ENCODE measurements around the gene XPR1. TPM values are rescaled to one million over a fixed set of nuclear protein-coding genes. Genes with fewer than 3 reads are reported as not detected.

XPR1 gene
- total RNA-seq, 1 experiment from 2014 or later = 36.1 TPM

DNA sequence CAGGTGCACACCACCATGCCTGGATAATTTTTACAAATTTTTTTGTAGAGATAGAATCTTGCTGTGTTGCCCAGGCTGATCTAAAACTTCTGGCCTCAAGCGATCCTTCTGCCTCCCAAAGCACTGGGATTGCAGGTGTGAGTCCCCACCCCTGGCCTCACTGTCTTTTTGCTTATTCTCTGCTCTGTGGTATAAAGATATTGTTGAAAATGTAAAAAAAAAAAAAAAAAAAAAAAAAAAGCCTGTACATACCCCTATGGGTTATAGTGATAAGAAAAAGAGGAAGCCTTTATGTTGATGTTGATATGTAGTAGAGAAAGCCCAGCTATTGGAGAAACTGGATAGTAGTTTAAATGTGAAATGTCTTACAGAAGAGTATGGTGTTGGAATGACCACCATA is 125.8 kb downstream of the XPR1 start:
- BruUV-seq (replicated peaks) = no TSS peak
- ChIA-PET CTCF (no interaction called here), POLR2A (no interaction called here)
- in situ Hi-C loops (cut with HindIII; ENCODE audit: low pct_unique_long_range_greater_than_20kb, low sequenced_read_pairs) = no loop called here
- no peak overlapping the region for H3K27ac ChIP-seq (ENCODE audit: low read length)
- ATAC-seq (no peak), DNase-seq (ENCODE audit: low read depth, low spot score) (no peak)
- no peaks in the 10 kb centered on the region for H3K4me1 ChIP-seq (ENCODE audit: control insufficient read depth, insufficient read depth, low read length)
- no peaks in the 10 kb centered on the region for H3K9me3 ChIP-seq (ENCODE audit: control insufficient read depth, insufficient read depth, low read depth, low read length)
- intact Hi-C loops (cut with micrococcal nuclease; ENCODE audit: unreplicated experiment) = no loop called here
- no peaks in the 10 kb centered on the region; the same call in 1 of the 2 replicates for H3K36me3 ChIP-seq (ENCODE audit: control insufficient read depth, insufficient read depth, low read length)
- no peaks in the 10 kb centered on the region for H3K27me3 ChIP-seq (ENCODE audit: control insufficient read depth, insufficient read depth, low read length)
- no peak overlapping the region for H3K4me3 ChIP-seq (ENCODE audit: low read depth in 2 of 2, low read length in 2 of 2)
- TF ChIP-seq, protein P1, sequence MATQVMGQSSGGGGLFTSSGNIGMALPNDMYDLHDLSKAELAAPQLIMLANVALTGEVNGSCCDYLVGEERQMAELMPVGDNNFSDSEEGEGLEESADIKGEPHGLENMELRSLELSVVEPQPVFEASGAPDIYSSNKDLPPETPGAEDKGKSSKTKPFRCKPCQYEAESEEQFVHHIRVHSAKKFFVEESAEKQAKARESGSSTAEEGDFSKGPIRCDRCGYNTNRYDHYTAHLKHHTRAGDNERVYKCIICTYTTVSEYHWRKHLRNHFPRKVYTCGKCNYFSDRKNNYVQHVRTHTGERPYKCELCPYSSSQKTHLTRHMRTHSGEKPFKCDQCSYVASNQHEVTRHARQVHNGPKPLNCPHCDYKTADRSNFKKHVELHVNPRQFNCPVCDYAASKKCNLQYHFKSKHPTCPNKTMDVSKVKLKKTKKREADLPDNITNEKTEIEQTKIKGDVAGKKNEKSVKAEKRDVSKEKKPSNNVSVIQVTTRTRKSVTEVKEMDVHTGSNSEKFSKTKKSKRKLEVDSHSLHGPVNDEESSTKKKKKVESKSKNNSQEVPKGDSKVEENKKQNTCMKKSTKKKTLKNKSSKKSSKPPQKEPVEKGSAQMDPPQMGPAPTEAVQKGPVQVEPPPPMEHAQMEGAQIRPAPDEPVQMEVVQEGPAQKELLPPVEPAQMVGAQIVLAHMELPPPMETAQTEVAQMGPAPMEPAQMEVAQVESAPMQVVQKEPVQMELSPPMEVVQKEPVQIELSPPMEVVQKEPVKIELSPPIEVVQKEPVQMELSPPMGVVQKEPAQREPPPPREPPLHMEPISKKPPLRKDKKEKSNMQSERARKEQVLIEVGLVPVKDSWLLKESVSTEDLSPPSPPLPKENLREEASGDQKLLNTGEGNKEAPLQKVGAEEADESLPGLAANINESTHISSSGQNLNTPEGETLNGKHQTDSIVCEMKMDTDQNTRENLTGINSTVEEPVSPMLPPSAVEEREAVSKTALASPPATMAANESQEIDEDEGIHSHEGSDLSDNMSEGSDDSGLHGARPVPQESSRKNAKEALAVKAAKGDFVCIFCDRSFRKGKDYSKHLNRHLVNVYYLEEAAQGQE (IDR thresholded peaks at IDR 0.05; ENCODE audit: insufficient read depth in 1 of 2, low read depth in 2 of 2, low read length in 1 of 2) = no peak
- TF ChIP-seq SIN3A (IDR thresholded peaks at IDR 0.05; ENCODE audit: borderline replicate concordance, insufficient read depth, low read depth, low read length) = no peak
- TF ChIP-seq POLR2AphosphoS5 (IDR thresholded peaks at IDR 0.05; ENCODE audit: low read depth, low read length) = no peak
- TF ChIP-seq, protein P2, sequence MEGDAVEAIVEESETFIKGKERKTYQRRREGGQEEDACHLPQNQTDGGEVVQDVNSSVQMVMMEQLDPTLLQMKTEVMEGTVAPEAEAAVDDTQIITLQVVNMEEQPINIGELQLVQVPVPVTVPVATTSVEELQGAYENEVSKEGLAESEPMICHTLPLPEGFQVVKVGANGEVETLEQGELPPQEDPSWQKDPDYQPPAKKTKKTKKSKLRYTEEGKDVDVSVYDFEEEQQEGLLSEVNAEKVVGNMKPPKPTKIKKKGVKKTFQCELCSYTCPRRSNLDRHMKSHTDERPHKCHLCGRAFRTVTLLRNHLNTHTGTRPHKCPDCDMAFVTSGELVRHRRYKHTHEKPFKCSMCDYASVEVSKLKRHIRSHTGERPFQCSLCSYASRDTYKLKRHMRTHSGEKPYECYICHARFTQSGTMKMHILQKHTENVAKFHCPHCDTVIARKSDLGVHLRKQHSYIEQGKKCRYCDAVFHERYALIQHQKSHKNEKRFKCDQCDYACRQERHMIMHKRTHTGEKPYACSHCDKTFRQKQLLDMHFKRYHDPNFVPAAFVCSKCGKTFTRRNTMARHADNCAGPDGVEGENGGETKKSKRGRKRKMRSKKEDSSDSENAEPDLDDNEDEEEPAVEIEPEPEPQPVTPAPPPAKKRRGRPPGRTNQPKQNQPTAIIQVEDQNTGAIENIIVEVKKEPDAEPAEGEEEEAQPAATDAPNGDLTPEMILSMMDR (IDR thresholded peaks at IDR 0.05) = no peak
- TF ChIP-seq TCF7L2 (IDR thresholded peaks at IDR 0.05; ENCODE audit: low read depth, low read length) = no peak

DNA sequence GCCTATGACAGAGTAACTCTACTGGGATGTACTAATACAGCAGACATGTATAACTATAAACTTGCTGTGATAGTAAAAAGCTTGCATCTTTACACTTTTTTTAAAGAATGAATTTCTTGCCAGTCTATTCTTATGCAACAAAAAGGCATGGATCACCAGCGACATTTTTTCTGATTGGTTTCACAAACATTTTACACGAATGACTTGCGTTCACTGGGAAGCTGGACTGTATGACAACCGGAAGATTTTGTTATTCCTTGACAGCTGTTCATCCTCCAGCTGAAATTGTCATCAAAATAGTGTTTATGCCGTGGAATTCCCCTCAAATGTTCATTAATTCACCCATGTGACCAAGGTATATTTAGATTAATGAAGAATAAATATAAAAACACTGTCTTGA is 131.0 kb downstream of the XPR1 start:
- DNase-seq (ENCODE audit: low read depth, low spot score) = no peak
- H3K27ac ChIP-seq (ENCODE audit: low read length) = no peak overlapping the region
- no peaks in the 10 kb centered on the region for H3K27me3 ChIP-seq (ENCODE audit: control insufficient read depth, insufficient read depth, low read length)
- no peaks in the 10 kb centered on the region for H3K36me3 ChIP-seq (ENCODE audit: control insufficient read depth, insufficient read depth, low read length)
- in situ Hi-C loops (cut with HindIII; ENCODE audit: low pct_unique_long_range_greater_than_20kb, low sequenced_read_pairs) (no loop called here), intact Hi-C loops (cut with micrococcal nuclease; ENCODE audit: unreplicated experiment) (no loop called here)
- no peak overlapping the region for H3K4me3 ChIP-seq (ENCODE audit: low read depth in 2 of 2, low read length in 2 of 2)
- no peaks in the 10 kb centered on the region for H3K4me1 ChIP-seq (ENCODE audit: control insufficient read depth, insufficient read depth, low read length)
- ChIA-PET POLR2A (no interaction called here), CTCF (no interaction called here)
- no peak for ATAC-seq
- TF ChIP-seq TCF7L2 (IDR thresholded peaks at IDR 0.05; ENCODE audit: low read depth, low read length) (no peak), SIN3A (IDR thresholded peaks at IDR 0.05; ENCODE audit: borderline replicate concordance, insufficient read depth, low read depth, low read length) (no peak), POLR2AphosphoS5 (IDR thresholded peaks at IDR 0.05; ENCODE audit: low read depth, low read length) (no peak)
- TF ChIP-seq, protein P2 (IDR thresholded peaks at IDR 0.05) = no peak
- TF ChIP-seq, protein P1 (IDR thresholded peaks at IDR 0.05; ENCODE audit: insufficient read depth in 1 of 2, low read depth in 2 of 2, low read length in 1 of 2) = no peak
- H3K9me3 ChIP-seq (ENCODE audit: control insufficient read depth, insufficient read depth, low read depth, low read length) = no peaks in the 10 kb centered on the region
- no TSS peak for BruUV-seq (replicated peaks)
